SK-N-SH treated with all-trans-retinoic acid at 6 μM for 48 hours (cell line): ENCODE data around the gene PLCB2.

Experiments used
- ATAC-seq: fragments of 200-7000 bp; cut with Tn5 transposase; 3 replicates; pipeline ENCODE4 v1.9.1; 2020; ENCODE audit warnings: mild to moderate bottlenecking, moderate library complexity
- ARNTL ChIP-seq: fragments of 450-650 bp; formaldehyde crosslinking; IDR thresholded peaks from 2 replicates; pipeline ENCODE4 v1.5.0; 2020; ENCODE audit warnings: low read depth, mild to moderate bottlenecking, moderate library complexity, borderline replicate concordance
- BACH2 ChIP-seq: fragments of 250-450 bp; sonication (Bioruptor Pico); IDR thresholded peaks from 2 replicates; pipeline ENCODE4 v1.9.0; 2021; ENCODE audit warnings: mild to moderate bottlenecking, borderline replicate concordance
- CSDC2 ChIP-seq: fragments of 250-450 bp; sonication (Bioruptor Pico); IDR thresholded peaks from 2 replicates; pipeline ENCODE4 v1.5.0; 2020; ENCODE audit warnings: mild to moderate bottlenecking, moderate library complexity
- ESRRG ChIP-seq: fragments of 250-450 bp; sonication (Bioruptor Pico); IDR thresholded peaks from 2 replicates; pipeline ENCODE4 v1.6.1; 2021; ENCODE audit warnings: mild to moderate bottlenecking
- GLIS3 ChIP-seq: fragments of 250-450 bp; sonication (Bioruptor Pico); IDR thresholded peaks from 2 replicates; pipeline ENCODE4 v1.5.0; 2020; ENCODE audit warnings: mild to moderate bottlenecking, moderate library complexity
- ISL1 ChIP-seq: fragments of 250-450 bp; sonication (Bioruptor Pico); IDR thresholded peaks from 2 replicates; pipeline ENCODE4 v2.1.2; 2022; ENCODE audit warnings: mild to moderate bottlenecking, moderate library complexity
- OSR1 ChIP-seq: fragments of 250-450 bp; sonication (Bioruptor Pico); IDR thresholded peaks from 2 replicates; pipeline ENCODE4 v1.8.0; 2022; ENCODE audit warnings: moderate library complexity, mild to moderate bottlenecking, inconsistent platforms
- PPARA ChIP-seq: fragments of 250-450 bp; sonication (Bioruptor Pico); IDR thresholded peaks from 2 replicates; pipeline ENCODE4 v1.5.0; 2020; ENCODE audit warnings: mild to moderate bottlenecking, borderline replicate concordance
- RARB ChIP-seq: fragments of 250-450 bp; sonication (Bioruptor Pico); IDR thresholded peaks from 2 replicates; pipeline ENCODE4 v1.8.0; 2021; ENCODE audit warnings: mild to moderate bottlenecking, moderate library complexity
- SNAI2 ChIP-seq: fragments of 250-450 bp; sonication (Bioruptor Pico); IDR thresholded peaks from 2 replicates; pipeline ENCODE4 v1.5.0; 2020; ENCODE audit warnings: mild to moderate bottlenecking, moderate library complexity
- TCF4 ChIP-seq: fragments of 250-450 bp; sonication (Bioruptor Pico); IDR thresholded peaks from 2 replicates; pipeline ENCODE4 v1.8.0; 2021; ENCODE audit warnings: mild to moderate bottlenecking, moderate library complexity, borderline replicate concordance
- TOX ChIP-seq: fragments of 250-450 bp; sonication (Bioruptor Pico); IDR thresholded peaks from 2 replicates; pipeline ENCODE4 v1.8.0; 2021; ENCODE audit warnings: mild to moderate bottlenecking, moderate library complexity, borderline replicate concordance
- ZFP3 ChIP-seq: fragments of 250-450 bp; sonication (Bioruptor Pico); IDR thresholded peaks from 2 replicates; pipeline ENCODE4 v1.5.0; 2020; ENCODE audit warnings: mild to moderate bottlenecking, moderate library complexity
- ZFP30 ChIP-seq: fragments of 450-650 bp; formaldehyde crosslinking; IDR thresholded peaks from 2 replicates; pipeline ENCODE4 v1.5.0; 2022; ENCODE audit warnings: mild to moderate bottlenecking, moderate library complexity
- ZNF565 ChIP-seq: fragments of 450-650 bp; formaldehyde crosslinking; conservative IDR thresholded peaks from 2 replicates; pipeline ENCODE4 v1.5.0; 2020; ENCODE audit warnings: low read depth, mild to moderate bottlenecking, moderate library complexity
- ZNF70 ChIP-seq: fragments of 450-650 bp; formaldehyde crosslinking; IDR thresholded peaks from 2 replicates; pipeline ENCODE4 v1.5.0; 2020; ENCODE audit warnings: mild to moderate bottlenecking, moderate library complexity
- ZNF8 ChIP-seq: fragments of 450-650 bp; formaldehyde crosslinking; IDR thresholded peaks from 2 replicates; pipeline ENCODE4 v1.5.0; 2020; ENCODE audit warnings: mild to moderate bottlenecking, moderate library complexity
- TF ChIP-seq, protein P1 (sequence below): fragments of 250-450 bp; sonication (Bioruptor Pico); IDR thresholded peaks from 2 replicates; pipeline ENCODE4 v1.5.0; 2020; ENCODE audit warnings: mild to moderate bottlenecking, moderate library complexity
- TF ChIP-seq, protein P2 (sequence below): fragments of 250-450 bp; sonication (Bioruptor Pico); IDR thresholded peaks from 2 replicates; pipeline ENCODE4 v1.8.0; 2021; ENCODE audit warnings: low read depth, mild to moderate bottlenecking, moderate library complexity, borderline replicate concordance
- TF ChIP-seq, protein P3 (sequence below): fragments of 250-450 bp; sonication (Bioruptor Pico); IDR thresholded peaks from 2 replicates; pipeline ENCODE4 v1.8.0; 2020; ENCODE audit warnings: mild to moderate bottlenecking, moderate library complexity, borderline replicate concordance
- TF ChIP-seq, protein P4 (sequence below): fragments of 250-450 bp; sonication (Bioruptor Pico); IDR thresholded peaks from 2 replicates; pipeline ENCODE4 v1.5.1; 2020; ENCODE audit warnings: low read depth, mild to moderate bottlenecking, moderate library complexity

PLCB2 gene

DNA sequence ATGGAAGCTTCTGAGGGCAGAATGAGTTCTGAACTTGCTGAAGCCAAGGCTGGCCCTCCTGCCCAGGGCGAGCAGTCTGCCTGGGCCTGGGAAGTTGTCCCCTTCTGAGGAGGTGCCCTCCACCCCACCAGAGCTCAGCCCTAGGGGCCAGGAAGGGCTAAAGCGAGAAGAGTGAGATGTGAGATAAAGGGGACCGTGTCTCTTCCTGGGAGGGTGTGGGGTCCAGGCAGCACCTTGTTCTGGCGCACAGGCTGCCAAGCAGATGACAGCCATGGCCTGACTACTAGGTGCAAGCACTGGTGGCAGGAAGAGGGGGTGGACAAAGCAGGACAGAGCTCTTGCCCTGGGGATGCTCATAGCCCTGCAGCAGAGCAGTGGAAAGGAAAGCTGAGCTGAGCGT lies 65.1 kb downstream of the PLCB2 start:
- ATAC-seq, result no peak
- TF ChIP-seq ZNF565 (CRISPR knock-in tag) (no peak), RARB (no peak), ARNTL (no peak), GLIS3 (CRISPR knock-in tag) (no peak), PPARA (CRISPR knock-in tag) (no peak), ISL1 (CRISPR knock-in tag) (no peak), TOX (CRISPR knock-in tag) (no peak), ZNF8 (CRISPR knock-in tag) (no peak), ZNF70 (no peak), BACH2 (CRISPR knock-in tag) (no peak), TCF4 (no peak), ZFP30 (CRISPR knock-in tag) (no peak), SNAI2 (CRISPR knock-in tag) (no peak), ZFP3 (no peak), ESRRG (CRISPR knock-in tag) (no peak)
- TF ChIP-seq, protein P1, sequence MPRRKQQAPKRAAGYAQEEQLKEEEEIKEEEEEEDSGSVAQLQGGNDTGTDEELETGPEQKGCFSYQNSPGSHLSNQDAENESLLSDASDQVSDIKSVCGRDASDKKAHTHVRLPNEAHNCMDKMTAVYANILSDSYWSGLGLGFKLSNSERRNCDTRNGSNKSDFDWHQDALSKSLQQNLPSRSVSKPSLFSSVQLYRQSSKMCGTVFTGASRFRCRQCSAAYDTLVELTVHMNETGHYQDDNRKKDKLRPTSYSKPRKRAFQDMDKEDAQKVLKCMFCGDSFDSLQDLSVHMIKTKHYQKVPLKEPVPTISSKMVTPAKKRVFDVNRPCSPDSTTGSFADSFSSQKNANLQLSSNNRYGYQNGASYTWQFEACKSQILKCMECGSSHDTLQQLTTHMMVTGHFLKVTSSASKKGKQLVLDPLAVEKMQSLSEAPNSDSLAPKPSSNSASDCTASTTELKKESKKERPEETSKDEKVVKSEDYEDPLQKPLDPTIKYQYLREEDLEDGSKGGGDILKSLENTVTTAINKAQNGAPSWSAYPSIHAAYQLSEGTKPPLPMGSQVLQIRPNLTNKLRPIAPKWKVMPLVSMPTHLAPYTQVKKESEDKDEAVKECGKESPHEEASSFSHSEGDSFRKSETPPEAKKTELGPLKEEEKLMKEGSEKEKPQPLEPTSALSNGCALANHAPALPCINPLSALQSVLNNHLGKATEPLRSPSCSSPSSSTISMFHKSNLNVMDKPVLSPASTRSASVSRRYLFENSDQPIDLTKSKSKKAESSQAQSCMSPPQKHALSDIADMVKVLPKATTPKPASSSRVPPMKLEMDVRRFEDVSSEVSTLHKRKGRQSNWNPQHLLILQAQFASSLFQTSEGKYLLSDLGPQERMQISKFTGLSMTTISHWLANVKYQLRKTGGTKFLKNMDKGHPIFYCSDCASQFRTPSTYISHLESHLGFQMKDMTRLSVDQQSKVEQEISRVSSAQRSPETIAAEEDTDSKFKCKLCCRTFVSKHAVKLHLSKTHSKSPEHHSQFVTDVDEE (CRISPR knock-in tag), result no peak
- TF ChIP-seq, protein P2, sequence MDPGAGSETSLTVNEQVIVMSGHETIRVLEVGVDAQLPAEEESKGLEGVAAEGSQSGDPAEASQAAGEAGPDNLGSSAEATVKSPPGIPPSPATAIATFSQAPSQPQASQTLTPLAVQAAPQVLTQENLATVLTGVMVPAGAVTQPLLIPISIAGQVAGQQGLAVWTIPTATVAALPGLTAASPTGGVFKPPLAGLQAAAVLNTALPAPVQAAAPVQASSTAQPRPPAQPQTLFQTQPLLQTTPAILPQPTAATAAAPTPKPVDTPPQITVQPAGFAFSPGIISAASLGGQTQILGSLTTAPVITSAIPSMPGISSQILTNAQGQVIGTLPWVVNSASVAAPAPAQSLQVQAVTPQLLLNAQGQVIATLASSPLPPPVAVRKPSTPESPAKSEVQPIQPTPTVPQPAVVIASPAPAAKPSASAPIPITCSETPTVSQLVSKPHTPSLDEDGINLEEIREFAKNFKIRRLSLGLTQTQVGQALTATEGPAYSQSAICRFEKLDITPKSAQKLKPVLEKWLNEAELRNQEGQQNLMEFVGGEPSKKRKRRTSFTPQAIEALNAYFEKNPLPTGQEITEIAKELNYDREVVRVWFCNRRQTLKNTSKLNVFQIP (CRISPR knock-in tag), result no peak
- TF ChIP-seq, protein P3, sequence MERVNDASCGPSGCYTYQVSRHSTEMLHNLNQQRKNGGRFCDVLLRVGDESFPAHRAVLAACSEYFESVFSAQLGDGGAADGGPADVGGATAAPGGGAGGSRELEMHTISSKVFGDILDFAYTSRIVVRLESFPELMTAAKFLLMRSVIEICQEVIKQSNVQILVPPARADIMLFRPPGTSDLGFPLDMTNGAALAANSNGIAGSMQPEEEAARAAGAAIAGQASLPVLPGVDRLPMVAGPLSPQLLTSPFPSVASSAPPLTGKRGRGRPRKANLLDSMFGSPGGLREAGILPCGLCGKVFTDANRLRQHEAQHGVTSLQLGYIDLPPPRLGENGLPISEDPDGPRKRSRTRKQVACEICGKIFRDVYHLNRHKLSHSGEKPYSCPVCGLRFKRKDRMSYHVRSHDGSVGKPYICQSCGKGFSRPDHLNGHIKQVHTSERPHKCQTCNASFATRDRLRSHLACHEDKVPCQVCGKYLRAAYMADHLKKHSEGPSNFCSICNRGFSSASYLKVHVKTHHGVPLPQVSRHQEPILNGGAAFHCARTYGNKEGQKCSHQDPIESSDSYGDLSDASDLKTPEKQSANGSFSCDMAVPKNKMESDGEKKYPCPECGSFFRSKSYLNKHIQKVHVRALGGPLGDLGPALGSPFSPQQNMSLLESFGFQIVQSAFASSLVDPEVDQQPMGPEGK, result no peak
- TF ChIP-seq, protein P4, sequence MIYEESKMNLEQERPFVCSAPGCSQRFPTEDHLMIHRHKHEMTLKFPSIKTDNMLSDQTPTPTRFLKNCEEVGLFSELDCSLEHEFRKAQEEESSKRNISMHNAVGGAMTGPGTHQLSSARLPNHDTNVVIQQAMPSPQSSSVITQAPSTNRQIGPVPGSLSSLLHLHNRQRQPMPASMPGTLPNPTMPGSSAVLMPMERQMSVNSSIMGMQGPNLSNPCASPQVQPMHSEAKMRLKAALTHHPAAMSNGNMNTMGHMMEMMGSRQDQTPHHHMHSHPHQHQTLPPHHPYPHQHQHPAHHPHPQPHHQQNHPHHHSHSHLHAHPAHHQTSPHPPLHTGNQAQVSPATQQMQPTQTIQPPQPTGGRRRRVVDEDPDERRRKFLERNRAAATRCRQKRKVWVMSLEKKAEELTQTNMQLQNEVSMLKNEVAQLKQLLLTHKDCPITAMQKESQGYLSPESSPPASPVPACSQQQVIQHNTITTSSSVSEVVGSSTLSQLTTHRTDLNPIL (CRISPR knock-in tag), result no peak

DNA sequence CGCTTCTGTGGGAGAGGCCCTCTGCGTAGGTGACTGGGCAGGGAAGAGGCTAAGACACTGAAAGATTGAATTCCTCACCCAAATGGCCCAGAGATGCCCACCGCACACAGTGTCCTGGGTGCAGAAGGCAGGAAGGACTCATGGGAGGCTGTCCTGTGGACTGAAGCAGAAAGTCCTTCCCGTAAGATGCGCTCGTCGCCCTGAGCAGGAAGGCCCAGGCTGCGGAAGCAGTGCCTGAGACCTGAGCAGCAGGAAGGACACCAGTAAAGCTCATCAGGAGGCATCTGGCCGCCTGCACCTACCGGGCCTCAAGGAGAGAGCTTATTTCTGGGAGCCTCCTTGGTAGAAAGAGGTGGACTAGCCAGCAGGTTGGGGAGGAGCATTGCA lies 65.5 kb downstream of the PLCB2 start:
- TF ChIP-seq CSDC2 (no peak), TOX (CRISPR knock-in tag) (no peak), ZNF565 (CRISPR knock-in tag) (no peak), BACH2 (CRISPR knock-in tag) (no peak), ZFP3 (no peak), ISL1 (CRISPR knock-in tag) (no peak), ZNF8 (CRISPR knock-in tag) (no peak), ARNTL (no peak), ESRRG (CRISPR knock-in tag) (no peak), SNAI2 (CRISPR knock-in tag) (no peak), RARB (no peak), OSR1 (no peak), TCF4 (no peak), PPARA (CRISPR knock-in tag) (no peak), ZNF70 (no peak)
- TF ChIP-seq, protein P4 (CRISPR knock-in tag), result no peak
- TF ChIP-seq, protein P3, result no peak
- TF ChIP-seq, protein P2 (CRISPR knock-in tag), result no peak
- ATAC-seq, result no peak
